Endothelial cell of umbilical vein (primary cell): ENCODE measurements around the gene SPATA31E1.

Source experiments
- MAX ChIP-seq: IDR thresholded peaks from 2 replicates; pipeline ENCODE4 v1.6.1; 2011; ENCODE audit not compliant: insufficient read depth, insufficient read length
- POLR2A ChIP-seq: IDR thresholded peaks from 2 replicates; pipeline ENCODE4 v1.6.1; 2012; ENCODE audit warnings: low read depth, mild to moderate bottlenecking, control low read depth, low read length

DNA sequence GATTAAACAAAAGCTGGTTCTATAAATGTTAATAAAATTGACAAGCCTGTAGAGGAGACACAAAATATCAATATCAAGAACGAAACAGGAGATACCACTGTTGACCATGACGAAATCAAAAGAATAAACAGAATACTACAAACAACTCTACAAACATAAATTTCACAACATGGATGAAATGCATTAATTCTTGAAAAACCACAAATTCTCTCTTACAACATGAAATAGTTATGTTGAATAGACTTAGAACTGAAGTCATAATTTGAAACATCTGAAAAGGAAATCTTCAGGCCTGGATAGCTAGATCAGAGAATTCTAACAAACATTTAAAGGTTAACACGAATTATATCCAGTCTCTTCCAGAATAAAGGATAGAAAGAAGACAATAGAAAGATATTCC lies 28.1 kb downstream of the SPATA31E1 start:
- no peak for TF ChIP-seq MAX
- TF ChIP-seq POLR2A = no peak
